Endothelial cell (in vitro differentiated cells): Measurements from ENCODE around the gene GBP6. TPM values are rescaled to one million over a fixed set of nuclear protein-coding genes. Genes with fewer than 3 reads are reported as not detected.

ENCODE experiments used
- DNase-seq: peaks from one replicate; pipeline ENCODE4 v3.0.0; 2021; ENCODE audit warnings: low spot score
- H3K27ac Mint-ChIP-seq: one replicate; pipeline ENCODE4 v1.8.0; 2021; ENCODE audit warnings: mixed read lengths, inconsistent platforms; ENCODE audit not compliant: unreplicated experiment
- H3K27me3 Mint-ChIP-seq: one replicate; pipeline ENCODE4 v1.8.0; 2021; ENCODE audit warnings: mild to moderate bottlenecking, moderate library complexity, mixed read lengths, inconsistent platforms; ENCODE audit not compliant: unreplicated experiment
- H3K36me3 Mint-ChIP-seq: one replicate; pipeline ENCODE4 v1.8.0; 2021; ENCODE audit warnings: mild to moderate bottlenecking, low read depth, mixed read lengths, inconsistent platforms; ENCODE audit not compliant: unreplicated experiment
- H3K4me1 Mint-ChIP-seq: one replicate; pipeline ENCODE4 v1.8.0; 2021; ENCODE audit warnings: mild to moderate bottlenecking, mixed read lengths, inconsistent platforms; ENCODE audit not compliant: unreplicated experiment
- H3K4me3 Mint-ChIP-seq: one replicate; pipeline ENCODE4 v1.8.0; 2021; ENCODE audit warnings: mild to moderate bottlenecking, mixed read lengths, inconsistent platforms; ENCODE audit not compliant: unreplicated experiment
- H3K9me3 Mint-ChIP-seq: one replicate; pipeline ENCODE4 v1.8.0; 2021; ENCODE audit warnings: mixed read lengths, inconsistent platforms; ENCODE audit not compliant: unreplicated experiment
- CTCF ChIP-seq: fragments of 200-600 bp; sonication (generic); IDR thresholded peaks from one replicate; pipeline ENCODE4 v1.5.0; 2021; ENCODE audit warnings: antibody characterized with exemption; ENCODE audit not compliant: unreplicated experiment
- total RNA-seq: library from RNA; stranded (reverse); fragmentation: NEBNext Ultra II Directional; extraction: Animal tissue kit (Norgen Biotek cat#: 25700); gene quantifications from one replicate; pipeline ENCODE4 v1.2.1, GENCODE V29; 2021; ENCODE audit not compliant: unreplicated experiment

Gene GBP6
- total RNA-seq, 1 donor from 2014 or later = 0.26 TPM

GRCh38 chr1:89351597-89352311, 12.1 kb upstream of the GBP6 start:
- H3K9me3 Mint-ChIP-seq = no peaks in the 10 kb centered on the region
- H3K4me1 Mint-ChIP-seq = no peaks in the 10 kb centered on the region
- no peak overlapping the region for H3K4me3 Mint-ChIP-seq
- H3K36me3 Mint-ChIP-seq = no peaks in the 10 kb centered on the region
- H3K27ac Mint-ChIP-seq = no peak overlapping the region
- DNase-seq = no peak
- H3K27me3 Mint-ChIP-seq = peaks cover 5% of the 10 kb centered on the region
- no peak for TF ChIP-seq CTCF

- H3K36me3 Mint-ChIP-seq = no peaks in the 10 kb centered on the region
- TF ChIP-seq CTCF = no peak
- H3K27me3 Mint-ChIP-seq = peaks cover 4% of the 10 kb centered on the region
- no peak overlapping the region for H3K27ac Mint-ChIP-seq
- H3K4me3 Mint-ChIP-seq = no peak overlapping the region
- DNase-seq = no peak
- H3K4me1 Mint-ChIP-seq = no peaks in the 10 kb centered on the region
- H3K9me3 Mint-ChIP-seq = no peaks in the 10 kb centered on the region
Observed at GRCh38 chr1:89352421-89352820, 11.4 kb upstream of the GBP6 start.

- Mint-ChIP-seq H3K4me3 (no peak overlapping the region), H3K36me3 (no peaks in the 10 kb centered on the region), H3K4me1 (peaks cover 3% of the 10 kb centered on the region), H3K9me3 (no peaks in the 10 kb centered on the region), H3K27me3 (peaks cover 2% of the 10 kb centered on the region), H3K27ac (no peak overlapping the region)
- DNase-seq = no peak
- TF ChIP-seq CTCF = no peak
Observed at GRCh38 chr1:89354205-89354604, 9.7 kb upstream of the GBP6 start.

- H3K9me3 Mint-ChIP-seq = no peaks in the 10 kb centered on the region
- no peak overlapping the region for H3K4me3 Mint-ChIP-seq
- H3K27me3 Mint-ChIP-seq = peaks cover 2% of the 10 kb centered on the region
- TF ChIP-seq CTCF = no peak
- no peak for DNase-seq
- no peaks in the 10 kb centered on the region for H3K36me3 Mint-ChIP-seq
- peaks cover 3% of the 10 kb centered on the region for H3K4me1 Mint-ChIP-seq
- H3K27ac Mint-ChIP-seq = no peak overlapping the region
Observed at GRCh38 chr1:89355056-89355455, 8.8 kb upstream of the GBP6 start.

- Mint-ChIP-seq H3K27me3 (peaks cover 2% of the 10 kb centered on the region), H3K4me3 (no peak overlapping the region), H3K27ac (no peak overlapping the region), H3K36me3 (no peaks in the 10 kb centered on the region), H3K9me3 (no peaks in the 10 kb centered on the region), H3K4me1 (peaks cover 3% of the 10 kb centered on the region)
- no peak for DNase-seq
- TF ChIP-seq CTCF = no peak
Observed at GRCh38 chr1:89356658-89357400, 7.0 kb upstream of the GBP6 start.
